Dendritic cell treated with granulocyte-macrophage colony-stimulating factor and Interleukin-4, amounts not matched to agents 40 ng/mL and 50 ng/mL, for 4 days (primary cell): ENCODE data around the gene TOR1B.
"Not testable (repeated sequence)": the region's sequence is repeated elsewhere in the genome, so short reads cannot be mapped to it uniquely, and the experiment has no call there.

ENCODE experiments used
- H3K27ac Mint-ChIP-seq: one replicate; pipeline ENCODE4 v1.8.0; 2022; ENCODE audit warnings: mild to moderate bottlenecking, mixed read lengths
- H3K27me3 Mint-ChIP-seq: one replicate; pipeline ENCODE4 v1.8.0; 2022; ENCODE audit warnings: mild to moderate bottlenecking, mixed read lengths
- H3K36me3 Mint-ChIP-seq: one replicate; pipeline ENCODE4 v1.8.0; 2022; ENCODE audit warnings: low read depth, mixed read lengths
- H3K4me1 Mint-ChIP-seq: one replicate; pipeline ENCODE4 v1.8.0; 2022; ENCODE audit warnings: low read depth, mixed read lengths
- H3K4me3 Mint-ChIP-seq: one replicate; pipeline ENCODE4 v1.8.0; 2022; ENCODE audit warnings: mild to moderate bottlenecking, moderate library complexity, mixed read lengths
- H3K9me3 Mint-ChIP-seq: one replicate; pipeline ENCODE4 v1.8.0; 2022; ENCODE audit warnings: mixed read lengths
- intact Hi-C: fragments of 100-400 bp; cut with micrococcal nuclease; formaldehyde crosslinking; loops from one replicate; pipeline ENCODE4 v1.15.0; 2022

Gene TOR1B, protein sequence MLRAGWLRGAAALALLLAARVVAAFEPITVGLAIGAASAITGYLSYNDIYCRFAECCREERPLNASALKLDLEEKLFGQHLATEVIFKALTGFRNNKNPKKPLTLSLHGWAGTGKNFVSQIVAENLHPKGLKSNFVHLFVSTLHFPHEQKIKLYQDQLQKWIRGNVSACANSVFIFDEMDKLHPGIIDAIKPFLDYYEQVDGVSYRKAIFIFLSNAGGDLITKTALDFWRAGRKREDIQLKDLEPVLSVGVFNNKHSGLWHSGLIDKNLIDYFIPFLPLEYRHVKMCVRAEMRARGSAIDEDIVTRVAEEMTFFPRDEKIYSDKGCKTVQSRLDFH

DNA sequence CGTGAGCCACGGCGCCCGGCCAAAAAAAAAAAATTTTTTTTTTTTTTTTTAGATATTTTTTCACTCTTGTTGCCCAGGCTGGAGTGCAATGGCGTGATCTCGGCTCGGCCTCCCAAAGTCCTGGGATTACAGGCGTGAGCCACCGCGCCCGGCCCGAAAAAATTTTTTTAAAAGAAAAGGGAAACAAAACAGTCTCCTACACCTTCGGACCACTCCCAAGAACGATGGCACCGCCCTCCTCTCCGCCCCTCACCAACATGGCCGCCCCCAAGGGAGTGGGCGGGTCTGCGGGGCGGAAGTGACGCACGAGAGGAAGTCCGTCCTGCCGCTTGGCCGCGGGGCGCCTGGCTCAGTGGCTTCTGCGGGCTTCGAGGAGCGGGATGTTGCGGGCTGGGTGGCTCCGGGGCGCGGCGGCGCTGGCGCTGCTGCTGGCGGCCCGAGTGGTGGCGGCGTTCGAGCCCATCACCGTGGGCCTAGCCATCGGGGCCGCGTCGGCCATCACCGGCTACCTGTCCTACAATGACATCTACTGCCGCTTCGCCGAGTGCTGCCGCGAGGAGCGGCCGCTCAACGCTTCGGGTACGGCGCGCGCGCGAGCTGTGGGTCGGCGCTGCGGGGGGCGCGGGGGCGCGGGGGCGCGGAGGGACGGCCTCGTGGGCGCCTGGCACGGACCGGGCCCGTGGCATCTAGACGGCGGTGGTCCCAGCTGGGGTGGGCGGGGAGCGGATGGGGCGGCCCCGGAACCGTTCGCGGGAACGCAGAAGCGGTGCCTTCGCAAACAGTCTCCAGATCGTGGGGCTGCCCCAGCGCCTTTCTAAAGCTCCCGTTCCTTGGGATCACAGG is at the start of gene TOR1B:
TOR1B (plus strand) TSS at position 352 of the 843 bp plus-strand sequence; CDS start at position 381, 29 bp downstream.
- Mint-ChIP-seq H3K27me3 (no peaks in the 10 kb centered on the region), H3K4me3 (peak within 1 kb of the TSS; percentile 86), H3K27ac (peak within 1 kb of the TSS; percentile 93), H3K9me3 (no peaks in the 10 kb centered on the region), H3K36me3 (peaks cover 35% of the 10 kb centered on the region), H3K4me1 (peaks cover 33% of the 10 kb centered on the region)
- intact Hi-C loops = no loop called here

- no peak overlapping the region for H3K27ac Mint-ChIP-seq
- H3K9me3 Mint-ChIP-seq = no peaks in the 10 kb centered on the region
- H3K4me1 Mint-ChIP-seq = peaks cover 42% of the 10 kb centered on the region
- intact Hi-C loops = no loop called here
- no peak overlapping the region for H3K4me3 Mint-ChIP-seq
- no peaks in the 10 kb centered on the region for H3K36me3 Mint-ChIP-seq
- H3K27me3 Mint-ChIP-seq = peaks cover 50% of the 10 kb centered on the region
Observed at GRCh38 chr9:129755151-129755550, 47.8 kb upstream of the TOR1B start.

GRCh38 chr9:129756191-129756590 is 46.8 kb upstream of the TOR1B start:
- Mint-ChIP-seq H3K4me1 (peaks cover 45% of the 10 kb centered on the region), H3K27me3 (peaks cover 44% of the 10 kb centered on the region)
- intact Hi-C loops = no loop called here

DNA sequence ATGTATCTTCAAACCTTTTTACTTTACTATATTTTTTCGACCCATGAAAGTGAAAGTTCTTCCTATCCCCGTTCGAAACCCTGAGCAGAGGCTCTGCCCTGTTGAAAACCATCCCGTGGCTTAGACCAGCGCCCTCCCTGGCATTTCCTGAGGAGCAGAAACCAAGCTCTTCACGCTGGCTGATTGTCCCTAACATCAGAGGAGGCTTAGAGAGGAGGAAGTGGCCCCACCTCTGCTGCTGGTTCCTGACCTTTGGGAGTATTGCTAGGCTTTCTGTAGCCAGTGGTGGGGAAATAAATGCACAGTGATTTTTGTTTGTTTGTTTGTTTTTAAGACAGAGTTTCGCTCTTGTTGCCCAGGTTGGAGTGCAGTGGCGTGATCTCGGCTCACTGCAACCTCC is 45.9 kb upstream of the TOR1B start:
- H3K36me3 Mint-ChIP-seq = no peaks in the 10 kb centered on the region
- H3K9me3 Mint-ChIP-seq = no peaks in the 10 kb centered on the region
- H3K4me1 Mint-ChIP-seq = peaks cover 53% of the 10 kb centered on the region
- peaks cover 38% of the 10 kb centered on the region for H3K27me3 Mint-ChIP-seq
- intact Hi-C loops = no loop called here
- H3K27ac Mint-ChIP-seq = peak overlapping the region; percentile 28
- H3K4me3 Mint-ChIP-seq = peak overlapping the region; percentile 59

More at GRCh38 chr9:129756191-129756590, 46.8 kb upstream of the TOR1B start:
- Mint-ChIP-seq H3K9me3 (no peaks in the 10 kb centered on the region), H3K4me3 (no peak overlapping the region), H3K36me3 (no peaks in the 10 kb centered on the region), H3K27ac (no peak overlapping the region)

DNA sequence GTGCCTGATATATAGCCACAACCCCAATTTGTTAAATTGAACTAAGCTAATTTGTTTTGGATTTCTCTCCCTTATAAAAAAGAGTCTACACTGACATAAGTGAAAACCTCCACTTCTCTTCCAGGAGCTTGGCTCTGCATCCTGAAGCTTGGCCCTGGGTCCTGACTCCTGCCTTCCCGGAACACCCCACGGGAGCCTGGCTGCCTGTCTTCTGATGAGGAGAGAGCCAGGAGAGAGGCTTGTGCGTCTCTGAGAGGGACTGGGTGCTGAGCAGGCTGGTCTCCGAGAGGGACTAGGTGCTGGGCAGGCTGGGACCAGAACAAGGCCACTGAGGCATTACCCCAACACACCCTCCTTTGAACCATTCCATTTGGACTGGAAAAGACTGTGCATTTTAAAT is 43.7 kb upstream of the TOR1B start:
- Mint-ChIP-seq H3K4me1 (peaks cover 54% of the 10 kb centered on the region), H3K4me3 (no peak overlapping the region), H3K27ac (no peak overlapping the region), H3K36me3 (no peaks in the 10 kb centered on the region), H3K9me3 (no peaks in the 10 kb centered on the region), H3K27me3 (peaks cover 17% of the 10 kb centered on the region)
- intact Hi-C loops = no loop called here

DNA sequence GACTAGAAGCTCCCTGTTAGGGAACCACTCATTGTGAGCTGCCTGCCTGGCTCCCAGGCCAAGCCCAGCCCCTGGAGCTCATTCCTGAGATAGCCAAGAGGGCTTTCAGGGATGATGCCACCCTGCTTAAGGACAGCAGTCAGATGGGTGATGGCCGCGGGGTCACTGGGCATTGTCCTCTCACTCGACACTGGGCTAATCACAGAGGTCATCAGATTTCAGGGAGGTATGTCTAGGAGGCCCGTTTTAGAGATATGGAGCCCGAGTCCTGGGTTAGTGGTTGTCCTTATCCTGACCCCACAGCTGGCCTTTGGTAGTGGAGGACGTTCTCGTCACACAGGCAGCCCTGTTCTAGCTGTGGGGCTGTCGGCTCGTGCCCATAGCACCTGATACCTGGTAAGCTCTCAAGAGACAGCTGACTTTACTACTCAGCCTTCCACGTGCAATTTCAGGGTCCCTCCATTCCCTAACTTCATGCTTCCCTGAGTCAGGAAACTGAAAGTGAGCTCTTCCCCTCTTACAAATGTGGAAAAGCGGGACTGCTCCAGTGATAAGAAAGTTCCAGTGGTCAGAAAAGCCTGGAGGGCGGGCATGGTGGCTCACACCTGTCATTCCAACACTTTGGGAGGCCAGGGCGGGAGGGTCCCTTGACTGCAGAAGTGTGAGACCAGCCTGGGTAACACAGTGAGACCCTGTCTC is 43.0 kb upstream of the TOR1B start:
- H3K36me3 Mint-ChIP-seq = no peaks in the 10 kb centered on the region
- no peak overlapping the region for H3K4me3 Mint-ChIP-seq
- peaks cover 11% of the 10 kb centered on the region for H3K27me3 Mint-ChIP-seq
- intact Hi-C loops = no loop called here
- H3K4me1 Mint-ChIP-seq = peaks cover 54% of the 10 kb centered on the region
- H3K9me3 Mint-ChIP-seq = no peaks in the 10 kb centered on the region
- H3K27ac Mint-ChIP-seq = no peak overlapping the region

DNA sequence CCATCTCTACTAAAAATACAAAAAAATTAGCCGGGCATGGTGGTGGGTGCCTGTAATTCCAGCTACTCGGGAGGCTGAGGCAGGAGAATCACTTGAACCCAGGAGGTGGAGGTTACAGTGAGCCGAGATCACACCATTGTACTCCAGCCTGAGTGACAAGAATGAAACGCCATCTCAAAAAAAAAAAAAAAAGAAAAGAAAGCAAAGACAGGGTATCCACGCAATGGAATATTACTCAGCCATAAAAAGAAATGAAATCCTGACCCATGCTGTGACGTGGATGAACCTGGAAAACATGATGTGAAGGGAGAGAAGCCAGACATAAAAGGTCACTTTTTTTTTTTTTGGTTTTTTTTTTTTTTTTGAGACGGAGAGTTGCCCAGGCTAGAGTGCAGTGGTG is 42.2 kb upstream of the TOR1B start:
- H3K4me3 Mint-ChIP-seq, H3K27ac Mint-ChIP-seq, intact Hi-C loops, H3K36me3 Mint-ChIP-seq, H3K9me3 Mint-ChIP-seq, H3K27me3 Mint-ChIP-seq: not testable (repeated sequence)
- peaks cover 54% of the 10 kb centered on the region for H3K4me1 Mint-ChIP-seq

GRCh38 chr9:129761293-129761900 is 41.6 kb upstream of the TOR1B start:
- no peak overlapping the region for H3K4me3 Mint-ChIP-seq
- H3K36me3 Mint-ChIP-seq = no peaks in the 10 kb centered on the region
- no peak overlapping the region for H3K27ac Mint-ChIP-seq
- intact Hi-C loops = no loop called here
- H3K27me3 Mint-ChIP-seq = peaks cover 8% of the 10 kb centered on the region
- no peaks in the 10 kb centered on the region for H3K9me3 Mint-ChIP-seq
- peaks cover 54% of the 10 kb centered on the region for H3K4me1 Mint-ChIP-seq

DNA sequence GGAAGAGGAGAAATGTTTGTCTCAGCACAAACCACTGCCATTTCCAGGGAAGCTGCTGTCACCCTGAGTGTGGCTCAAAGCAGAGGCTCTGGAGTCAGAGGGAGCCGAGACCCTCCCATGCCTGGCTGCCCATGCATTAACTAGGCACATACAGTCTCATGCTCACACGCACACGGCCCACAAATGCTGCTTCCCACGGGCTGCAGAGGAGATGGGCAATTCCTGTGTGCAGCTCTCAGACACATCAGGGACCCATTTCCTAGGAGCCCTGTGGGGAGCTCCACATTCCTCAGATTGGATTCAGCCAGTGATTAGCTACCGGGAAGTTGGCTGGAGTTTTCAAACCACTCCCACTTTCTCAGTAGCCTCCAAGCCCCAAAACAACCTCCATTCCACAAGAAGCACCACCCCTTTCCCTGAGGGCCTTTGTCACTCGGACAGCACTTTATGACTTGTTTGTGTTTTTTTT is 41.0 kb upstream of the TOR1B start:
- H3K4me3 Mint-ChIP-seq = no peak overlapping the region
- H3K27ac Mint-ChIP-seq = peak overlapping the region; percentile 68
- no peaks in the 10 kb centered on the region for H3K36me3 Mint-ChIP-seq
- peaks cover 51% of the 10 kb centered on the region for H3K4me1 Mint-ChIP-seq
- intact Hi-C loops = no loop called here
- H3K9me3 Mint-ChIP-seq = no peaks in the 10 kb centered on the region
- H3K27me3 Mint-ChIP-seq = peaks cover 8% of the 10 kb centered on the region

GRCh38 chr9:129762370-129762984 is 40.5 kb upstream of the TOR1B start:
- intact Hi-C loops, H3K36me3 Mint-ChIP-seq, H3K9me3 Mint-ChIP-seq, H3K4me3 Mint-ChIP-seq, H3K27me3 Mint-ChIP-seq: not testable (repeated sequence)
- H3K4me1 Mint-ChIP-seq = peaks cover 46% of the 10 kb centered on the region
- peak overlapping the region; percentile 68 for H3K27ac Mint-ChIP-seq

DNA sequence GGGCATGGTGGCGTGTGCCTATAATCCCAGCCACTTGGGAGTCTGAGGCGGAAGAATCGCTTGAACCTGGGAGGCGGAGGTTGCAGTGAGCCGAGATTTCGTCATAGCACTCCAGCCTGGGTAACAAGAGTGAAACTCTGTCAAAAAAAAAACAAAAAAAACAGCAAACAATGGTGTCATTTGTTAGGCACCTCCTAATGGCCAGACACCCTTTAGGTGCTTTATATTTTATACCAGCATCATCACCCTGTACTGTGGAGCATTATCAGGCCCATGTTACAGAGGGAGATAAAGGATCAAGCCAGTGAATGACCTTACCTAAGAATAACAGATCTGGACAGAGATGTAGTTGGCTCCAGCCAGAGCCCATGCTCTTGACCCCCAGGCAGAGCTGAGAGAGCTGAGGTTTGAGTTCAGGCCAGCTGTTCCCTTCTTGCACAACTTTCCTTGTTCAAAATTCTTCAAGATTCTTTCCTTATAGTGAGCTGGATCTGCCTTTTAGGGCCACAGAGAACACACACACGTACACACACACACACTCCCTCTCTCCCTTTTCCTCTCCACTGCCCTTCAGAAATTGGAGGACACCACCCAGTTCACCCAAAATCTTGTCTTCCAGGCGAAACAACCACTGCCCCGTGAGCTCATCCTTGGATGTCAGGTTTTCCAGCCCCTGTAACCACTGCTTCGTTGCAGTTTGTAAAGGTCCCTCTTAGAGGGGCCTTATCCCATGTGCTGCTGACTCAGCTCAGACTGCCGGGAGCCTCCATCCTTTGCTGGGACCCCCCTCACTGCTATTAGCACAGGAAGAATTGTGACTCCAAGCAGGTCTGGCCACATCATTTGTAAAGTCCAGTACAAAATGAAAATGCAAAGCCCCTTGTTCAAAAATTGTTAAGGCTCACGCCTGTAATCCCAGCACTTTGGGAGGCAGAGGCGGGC is 39.7 kb upstream of the TOR1B start:
- Mint-ChIP-seq H3K36me3 (no peaks in the 10 kb centered on the region), H3K4me1 (peaks cover 38% of the 10 kb centered on the region), H3K9me3 (no peaks in the 10 kb centered on the region), H3K27me3 (peaks cover 8% of the 10 kb centered on the region), H3K4me3 (no peak overlapping the region), H3K27ac (peak overlapping the region; percentile 68)
- intact Hi-C loops = no loop called here

GRCh38 chr9:129765764-129766317 is 37.1 kb upstream of the TOR1B start:
- no peak overlapping the region for H3K4me3 Mint-ChIP-seq
- H3K9me3 Mint-ChIP-seq = no peaks in the 10 kb centered on the region
- H3K36me3 Mint-ChIP-seq = no peaks in the 10 kb centered on the region
- no peaks in the 10 kb centered on the region for H3K27me3 Mint-ChIP-seq
- intact Hi-C loops = no loop called here
- H3K4me1 Mint-ChIP-seq = peaks cover 32% of the 10 kb centered on the region
- H3K27ac Mint-ChIP-seq = no peak overlapping the region
